ENCODE results near the gene VSIG10L2. TPM values are rescaled to one million over a fixed set of nuclear protein-coding genes. Genes with fewer than 3 reads are reported as not detected.

Gene VSIG10L2
- total RNA-seq, 1 experiment from 2014 or later, result not detected

DNA sequence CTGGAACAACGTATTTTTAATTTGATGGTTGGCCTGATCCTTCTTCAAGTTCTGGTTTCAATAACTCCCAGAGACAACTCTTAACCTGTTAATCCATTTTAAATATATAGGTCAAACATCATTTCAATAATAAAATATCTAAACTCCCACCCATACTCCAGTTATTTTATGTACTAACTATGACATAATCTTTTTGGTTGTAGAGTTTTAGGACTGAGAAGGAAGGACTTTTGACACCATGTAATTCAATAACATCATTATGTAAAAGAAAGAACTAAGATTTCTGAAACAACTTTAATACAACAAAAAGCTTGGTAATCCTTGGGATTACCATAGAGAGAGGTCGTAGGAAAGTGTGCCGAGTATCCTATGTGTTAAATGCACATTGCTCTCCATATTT is 31.5 kb downstream of the VSIG10L2 start:
- no peak overlapping the region for H3K4me2 ChIP-seq (ENCODE audit: low read length)
- H3K27me3 ChIP-seq (ENCODE audit: insufficient read depth, low read length), result no peaks in the 10 kb centered on the region
- TF ChIP-seq TCF7L2 (IDR thresholded peaks at IDR 0.05; ENCODE audit: borderline replicate concordance, extremely low read depth, insufficient read depth, insufficient read length), result no peak
- TF ChIP-seq EZH2 (IDR thresholded peaks at IDR 0.05), result no peak
- TF ChIP-seq, protein P1, sequence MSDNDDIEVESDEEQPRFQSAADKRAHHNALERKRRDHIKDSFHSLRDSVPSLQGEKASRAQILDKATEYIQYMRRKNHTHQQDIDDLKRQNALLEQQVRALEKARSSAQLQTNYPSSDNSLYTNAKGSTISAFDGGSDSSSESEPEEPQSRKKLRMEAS (IDR thresholded peaks at IDR 0.05), result no peak
- no peak for TF ChIP-seq POLR2A (IDR thresholded peaks at IDR 0.05; ENCODE audit: borderline replicate concordance, extremely low read depth, insufficient read depth, insufficient read length)
- no peak for TF ChIP-seq ATF3 (IDR thresholded peaks at IDR 0.05)
- TF ChIP-seq POLR2AphosphoS5 (IDR thresholded peaks at IDR 0.05; ENCODE audit: low read depth, low read length), result no peak
- BruUV-seq (replicated peaks), result no TSS peak
- DNase-seq (ENCODE audit: low read depth, low spot score) (no peak), ATAC-seq (no peak)
- H3K79me2 ChIP-seq (ENCODE audit: insufficient read depth, low read length), result no peaks in the 10 kb centered on the region
- CTCF ChIA-PET, result no interaction called here
- no peaks in the 10 kb centered on the region for H4K20me1 ChIP-seq (ENCODE audit: insufficient read depth)
- intact Hi-C loops (cut with micrococcal nuclease), result no loop called here
- H3K36me3 ChIP-seq (ENCODE audit: control insufficient read depth in 1 of 2, insufficient read depth in 2 of 2, low read length in 2 of 2), result no peaks in the 10 kb centered on the region
- no peak overlapping the region for H3K27ac ChIP-seq (ENCODE audit: low read depth, low read length)
- H3K9me2 ChIP-seq (ENCODE audit: insufficient read depth), result no peaks in the 10 kb centered on the region
- RAD21 ChIA-PET (ENCODE audit: low non-redundant PET in 1 of 2, low total read pairs in 2 of 2, uncharacterized antibody in 2 of 2, unreplicated experiment in 2 of 2), result no interaction called here
- no peak overlapping the region for H2AFZ ChIP-seq (ENCODE audit: low read depth, low read length, poor library complexity, severe bottlenecking)
- H3K4me3 ChIP-seq (replicated peaks in 1 of 2; ENCODE audit: low read depth in 1 of 2, low read length in 2 of 2), result no peak overlapping the region
- H3K9ac ChIP-seq (ENCODE audit: low read length), result no peak overlapping the region
- no peaks in the 10 kb centered on the region for H3K9me3 ChIP-seq (ENCODE audit: control insufficient read depth in 1 of 2, insufficient read depth in 1 of 2, low read depth in 1 of 2, low read length in 2 of 2)
- POLR2A ChIA-PET, result no interaction called here
- H3K4me1 ChIP-seq (ENCODE audit: control insufficient read depth in 1 of 2, insufficient read depth in 2 of 2, low read length in 2 of 2), result no peaks in the 10 kb centered on the region

DNA sequence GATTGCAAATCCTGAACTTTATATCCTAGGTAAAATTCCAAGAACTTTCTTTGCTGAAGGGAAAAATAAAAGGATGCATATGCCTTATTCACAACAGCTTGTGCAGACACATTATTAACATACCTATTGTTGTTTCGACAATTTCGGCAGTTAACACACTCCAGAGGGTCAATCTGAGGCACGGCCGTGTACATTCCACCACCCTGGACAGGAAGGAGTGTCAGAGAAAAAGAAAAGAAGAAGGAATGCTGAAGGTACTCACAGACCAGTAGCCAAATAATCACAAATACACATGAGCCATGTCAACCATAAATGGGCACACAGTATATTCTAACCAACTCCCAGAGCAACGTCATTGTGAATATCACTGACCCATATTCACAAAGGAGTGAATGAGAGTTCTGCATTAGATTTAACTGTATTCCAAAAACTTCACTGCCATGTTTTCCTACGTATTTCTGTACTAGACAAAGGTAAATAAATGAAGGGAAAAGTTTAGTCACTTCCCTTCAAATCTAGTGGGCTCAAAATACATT is 32.4 kb downstream of the VSIG10L2 start:
- H2AFZ ChIP-seq (ENCODE audit: low read depth, low read length, poor library complexity, severe bottlenecking), result no peak overlapping the region
- intact Hi-C loops (cut with micrococcal nuclease), result no loop called here
- H3K9me3 ChIP-seq (ENCODE audit: control insufficient read depth in 1 of 2, insufficient read depth in 1 of 2, low read depth in 1 of 2, low read length in 2 of 2), result no peaks in the 10 kb centered on the region
- H3K9me2 ChIP-seq (ENCODE audit: insufficient read depth), result no peaks in the 10 kb centered on the region
- no peak overlapping the region for H3K27ac ChIP-seq (ENCODE audit: low read depth, low read length)
- no peaks in the 10 kb centered on the region for H4K20me1 ChIP-seq (ENCODE audit: insufficient read depth)
- no peaks in the 10 kb centered on the region for H3K79me2 ChIP-seq (ENCODE audit: insufficient read depth, low read length)
- CTCF ChIA-PET, result no interaction called here
- H3K9ac ChIP-seq (ENCODE audit: low read length), result no peak overlapping the region
- no peaks in the 10 kb centered on the region for H3K27me3 ChIP-seq (ENCODE audit: insufficient read depth, low read length)
- H3K36me3 ChIP-seq (ENCODE audit: control insufficient read depth in 1 of 2, insufficient read depth in 2 of 2, low read length in 2 of 2), result no peaks in the 10 kb centered on the region
- no peak overlapping the region for H3K4me3 ChIP-seq (replicated peaks in 1 of 2; ENCODE audit: low read depth in 1 of 2, low read length in 2 of 2)
- BruUV-seq (replicated peaks), result no TSS peak
- H3K4me1 ChIP-seq (ENCODE audit: control insufficient read depth in 1 of 2, insufficient read depth in 2 of 2, low read length in 2 of 2), result no peaks in the 10 kb centered on the region
- ATAC-seq, result no peak
- POLR2A ChIA-PET, result no interaction called here
- RAD21 ChIA-PET (ENCODE audit: low non-redundant PET in 1 of 2, low total read pairs in 2 of 2, uncharacterized antibody in 2 of 2, unreplicated experiment in 2 of 2), result no interaction called here
- no peak overlapping the region for H3K4me2 ChIP-seq (ENCODE audit: low read length)
- no peak for DNase-seq (ENCODE audit: low read depth, low spot score)
- TF ChIP-seq SP1 (IDR thresholded peaks at IDR 0.05; ENCODE audit: low read depth), result no peak
- TF ChIP-seq SIN3A (IDR thresholded peaks at IDR 0.05; ENCODE audit: low read depth), result no peak
- no peak for TF ChIP-seq EGR1 (IDR thresholded peaks at IDR 0.05; ENCODE audit: low read depth)
- TF ChIP-seq FOSL1 (IDR thresholded peaks at IDR 0.05; ENCODE audit: low read depth), result no peak
- no peak for TF ChIP-seq EZH2phosphoT487 (IDR thresholded peaks at IDR 0.05; ENCODE audit: borderline replicate concordance)
- TF ChIP-seq ZFX (IDR thresholded peaks at IDR 0.05), result no peak
- TF ChIP-seq CTCF (IDR thresholded peaks at IDR 0.05 in 2 of 3, conservative IDR thresholded peaks at IDR 0.05 in 1 of 3; ENCODE audit: borderline replicate concordance in 1 of 3, insufficient read depth in 1 of 3, low read depth in 2 of 3, low read length in 2 of 3), result no peak
- TF ChIP-seq ATF3 (IDR thresholded peaks at IDR 0.05), result no peak
- TF ChIP-seq SRF (IDR thresholded peaks at IDR 0.05; ENCODE audit: low read depth), result no peak
- TF ChIP-seq POLR2AphosphoS5 (IDR thresholded peaks at IDR 0.05; ENCODE audit: low read depth, low read length), result no peak
- TF ChIP-seq RAD21 (IDR thresholded peaks at IDR 0.05; ENCODE audit: low read depth), result no peak
- TF ChIP-seq CBX3 (IDR thresholded peaks at IDR 0.05; ENCODE audit: low read depth), result no peak
- no peak for TF ChIP-seq ELF1 (IDR thresholded peaks at IDR 0.05; ENCODE audit: borderline replicate concordance, low read depth)
- TF ChIP-seq ZBTB33 (IDR thresholded peaks at IDR 0.05; ENCODE audit: extremely low read depth, insufficient replicate concordance, low read length), result no peak
- TF ChIP-seq TCF7L2 (IDR thresholded peaks at IDR 0.05; ENCODE audit: borderline replicate concordance, extremely low read depth, insufficient read depth, insufficient read length), result no peak
